Putamen (tissue), 1 donor: Measurements from ENCODE around the gene MPC1.

Experiments
- DNase-seq: peaks from one replicate; pipeline ENCODE4 v3.0.0-alpha.2; 2016; ENCODE audit warnings: low spot score

The MPC1 gene

DNA sequence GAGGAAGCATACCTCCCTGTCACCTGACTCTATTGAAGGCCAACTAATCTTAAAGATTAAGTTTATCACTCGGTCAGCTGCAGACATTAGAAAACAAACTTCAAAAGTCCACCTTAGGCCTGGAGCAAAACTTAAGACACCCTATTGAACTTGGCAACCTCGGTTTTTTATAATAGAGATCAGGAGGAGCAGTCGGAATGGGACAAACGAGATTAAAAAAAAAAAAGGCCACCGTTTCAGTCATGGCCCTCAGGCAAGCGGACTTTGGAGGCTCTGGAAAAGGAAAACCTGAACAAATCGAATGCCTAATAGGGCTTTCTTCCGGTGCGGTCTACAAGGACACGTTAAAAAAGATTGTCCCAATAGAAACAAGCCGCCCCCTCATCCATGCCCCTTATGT, 67.3 kb downstream of the MPC1 start:
- no peak for DNase-seq
